A673 (cell line): ENCODE measurements around the gene PRPF6. TPM values are rescaled to one million over a fixed set of nuclear protein-coding genes. Genes with fewer than 3 reads are reported as not detected.

Source experiments
- BruUV-seq: library from RNA; stranded (reverse); fragments of 400-500 nt; replicated peaks from 2 replicates; lab custom pipeline; 2021; lab: Mats Ljungman, UMichigan
- CTCF ChIA-PET: fragments of 300-600 bp; sonication (Branson Sonifier 250); formaldehyde crosslinking; loops from one replicate; lab custom pipeline; 2022; ENCODE audit warnings: antibody characterized with exemption; lab: Charles Lee
- POLR2A ChIA-PET: fragments of 300-600 bp; sonication (Branson Sonifier 250); formaldehyde crosslinking; loops from one replicate; lab custom pipeline; 2022; ENCODE audit warnings: antibody characterized with exemption; ENCODE audit not compliant: low non-redundant PET; lab: Charles Lee
- DNase-seq: peaks from one replicate; pipeline ENCODE4 v3.0.0-alpha.2; 2015; ENCODE audit warnings: low spot score
- H3K27ac ChIP-seq: fragments of 200-600 bp; sonication (generic); 2 replicates; pipeline ENCODE4 v1.5.1; 2016; ENCODE audit warnings: mixed run types, low read depth, mild to moderate bottlenecking, mixed read lengths, antibody characterized with exemption, low read length; ENCODE audit not compliant: poor library complexity, severe bottlenecking
- H3K27me3 ChIP-seq: fragments of 200-600 bp; sonication (generic); replicated peaks from 2 replicates; pipeline ENCODE4 v1.6.1; 2017; ENCODE audit warnings: mixed run types, low read depth, mild to moderate bottlenecking, mixed read lengths, antibody characterized with exemption, low read length; ENCODE audit not compliant: insufficient read depth, poor library complexity
- H3K36me3 ChIP-seq: fragments of 200-600 bp; sonication (generic); 2 replicates; pipeline ENCODE4 v1.6.1; 2016; ENCODE audit warnings: mixed run types, mild to moderate bottlenecking, mixed read lengths, antibody characterized with exemption, low read length; ENCODE audit not compliant: insufficient read depth, poor library complexity, severe bottlenecking
- H3K4me1 ChIP-seq: fragments of 200-600 bp; sonication (generic); 2 replicates; pipeline ENCODE4 v1.6.1; 2017; ENCODE audit warnings: mixed run types, mild to moderate bottlenecking, mixed read lengths, antibody characterized with exemption, low read length; ENCODE audit not compliant: insufficient read depth, poor library complexity, severe bottlenecking
- H3K4me3 ChIP-seq: fragments of 200-600 bp; sonication (generic); 2 replicates; pipeline ENCODE4 v1.5.1; 2016; ENCODE audit warnings: low read depth, mixed run types, mild to moderate bottlenecking, mixed read lengths, low read length; ENCODE audit not compliant: poor library complexity, severe bottlenecking
- H3K9me3 ChIP-seq: fragments of 200-600 bp; sonication (generic); 2 replicates; pipeline ENCODE4 v1.6.1; 2016; ENCODE audit warnings: mixed run types, low read depth, mild to moderate bottlenecking, mixed read lengths, antibody characterized with exemption, low read length; ENCODE audit not compliant: poor library complexity, severe bottlenecking
- CTCF ChIP-seq: fragments of 300-800, 200-600 bp; sonication (generic); conservative IDR thresholded peaks from 2 replicates; pipeline ENCODE4 v1.5.1; 2017; ENCODE audit warnings: low read depth, mild to moderate bottlenecking, antibody characterized with exemption, low read length, moderate library complexity, mixed read lengths
- EZH2 ChIP-seq: fragments of 200-600 bp; sonication (generic); IDR thresholded peaks from 2 replicates; pipeline ENCODE4 v1.6.1; 2017; ENCODE audit warnings: borderline replicate concordance, low read depth, mild to moderate bottlenecking, mixed read lengths, antibody characterized with exemption, low read length; ENCODE audit not compliant: poor library complexity, severe bottlenecking
- intact Hi-C: fragments of 100-400 bp; cut with micrococcal nuclease; formaldehyde crosslinking; loops from one replicate; pipeline ENCODE4 v1.10.0; 2022; ENCODE audit not compliant: unreplicated experiment
- total RNA-seq: library from RNA; stranded (reverse); gene quantifications from 2 replicates; pipeline ENCODE4 v1.2.3, GENCODE V29; 2021

Gene PRPF6
- total RNA-seq, 1 experiment from 2014 or later = 86.3 TPM

DNA sequence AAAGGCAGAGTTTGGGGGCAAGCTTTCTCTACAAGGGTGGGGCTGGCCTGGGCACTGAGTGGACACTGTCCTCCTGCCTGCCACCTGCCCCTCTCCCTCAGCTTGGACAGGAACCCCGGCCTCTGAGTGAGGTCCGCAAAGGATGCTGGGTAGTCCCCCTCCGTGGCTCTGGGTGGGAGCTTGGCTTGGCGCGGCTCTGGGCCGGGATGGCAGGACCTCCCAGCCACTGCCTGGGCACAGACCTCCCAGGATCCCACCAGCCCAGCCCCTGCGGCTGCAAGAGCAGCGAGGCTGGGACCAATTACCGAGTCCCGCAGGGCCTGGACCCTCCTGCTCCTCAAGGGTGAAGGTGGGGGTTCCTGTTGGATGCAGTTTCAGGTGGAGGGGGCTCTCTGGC lies 71.4 kb downstream of the PRPF6 start:
- BruUV-seq = no TSS peak
- POLR2A ChIA-PET = no interaction called here
- H3K4me1 ChIP-seq = peaks cover 13% of the 10 kb centered on the region

GRCh38 chr20:64052987-64053840 lies 72.3 kb downstream of the PRPF6 start:
- POLR2A ChIA-PET = no interaction called here

More for the DNA sequence above, 71.4 kb downstream of the PRPF6 start:
- TF ChIP-seq CTCF (no peak), EZH2 (no peak)
- no peak overlapping the region for H3K27ac ChIP-seq
- H3K9me3 ChIP-seq = no peaks in the 10 kb centered on the region
- H3K4me3 ChIP-seq = no peak overlapping the region
- H3K27me3 ChIP-seq = peaks cover 9% of the 10 kb centered on the region
- no peaks in the 10 kb centered on the region for H3K36me3 ChIP-seq
- DNase-seq = no peak
- CTCF ChIA-PET = no interaction called here
- intact Hi-C loops = no loop called here

More at GRCh38 chr20:64052987-64053840, 72.3 kb downstream of the PRPF6 start:
- BruUV-seq = no TSS peak
- Histone ChIP-seq H3K27me3 (peaks cover 5% of the 10 kb centered on the region), H3K36me3 (no peaks in the 10 kb centered on the region), H3K27ac (no peak overlapping the region), H3K4me3 (no peak overlapping the region), H3K4me1 (peaks cover 13% of the 10 kb centered on the region), H3K9me3 (no peaks in the 10 kb centered on the region)
- intact Hi-C loops = no loop called here
- no peak for DNase-seq
- CTCF ChIA-PET = no interaction called here
- TF ChIP-seq CTCF = no peak
- TF ChIP-seq EZH2 = no peak
